Stimulated activated CD8-positive, alpha-beta memory T cell treated with anti-CD3 and anti-CD28 coated beads, Interleukin-12 subunit alpha, Interleukin-12 subunit beta, amount 100 ng/mL, for 24 hours (primary cell): ENCODE measurements around the gene MAP2K5.

Experiments used
- DNase-seq: peaks from one replicate; pipeline ENCODE4 v3.0.0-alpha.2; 2020; ENCODE audit errors: extremely low read depth

MAP2K5 gene

GRCh38 chr15:67838789-67839332 lies 296.4 kb downstream of the MAP2K5 start:
- no peak for DNase-seq

- no peak for DNase-seq
Observed at GRCh38 chr15:67839499-67839928, 297.0 kb downstream of the MAP2K5 start.

DNA sequence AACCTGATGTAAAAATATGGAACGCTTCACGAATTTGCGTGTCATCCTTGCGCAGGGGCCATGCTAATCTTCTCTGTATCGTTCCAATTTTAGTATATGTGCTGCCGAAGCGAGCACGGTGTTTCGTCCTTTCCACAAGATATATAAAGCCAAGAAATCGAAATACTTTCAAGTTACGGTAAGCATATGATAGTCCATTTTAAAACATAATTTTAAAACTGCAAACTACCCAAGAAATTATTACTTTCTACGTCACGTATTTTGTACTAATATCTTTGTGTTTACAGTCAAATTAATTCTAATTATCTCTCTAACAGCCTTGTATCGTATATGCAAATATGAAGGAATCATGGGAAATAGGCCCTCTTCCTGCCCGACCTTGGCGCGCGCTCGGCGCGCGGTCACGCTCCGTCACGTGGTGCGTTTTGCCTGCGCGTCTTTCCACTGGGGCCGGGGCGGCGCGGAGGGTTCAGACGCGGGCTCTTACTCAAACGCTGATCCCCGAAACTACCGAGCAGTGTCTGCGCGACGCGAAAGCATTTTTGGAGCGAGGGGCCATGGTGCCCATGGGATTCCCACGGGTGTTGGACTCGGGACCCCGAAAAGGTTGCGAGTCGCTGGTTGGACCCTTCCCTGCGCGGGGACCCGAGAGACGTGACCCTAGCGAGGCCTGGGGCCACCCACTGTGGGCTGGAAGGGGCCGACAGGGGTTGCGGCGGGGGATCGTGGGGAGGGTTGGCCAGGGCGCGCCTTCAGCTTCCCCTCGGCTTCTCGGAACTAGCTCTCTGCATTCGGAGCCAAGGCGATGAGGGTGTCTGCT lies 297.6 kb downstream of the MAP2K5 start, which contains the start of gene RNU6-1:
Gene RNU6-1 (minus strand): TSS at position 117 of the 820 bp plus-strand sequence.
- DNase-seq = peak; percentile 87

DNA sequence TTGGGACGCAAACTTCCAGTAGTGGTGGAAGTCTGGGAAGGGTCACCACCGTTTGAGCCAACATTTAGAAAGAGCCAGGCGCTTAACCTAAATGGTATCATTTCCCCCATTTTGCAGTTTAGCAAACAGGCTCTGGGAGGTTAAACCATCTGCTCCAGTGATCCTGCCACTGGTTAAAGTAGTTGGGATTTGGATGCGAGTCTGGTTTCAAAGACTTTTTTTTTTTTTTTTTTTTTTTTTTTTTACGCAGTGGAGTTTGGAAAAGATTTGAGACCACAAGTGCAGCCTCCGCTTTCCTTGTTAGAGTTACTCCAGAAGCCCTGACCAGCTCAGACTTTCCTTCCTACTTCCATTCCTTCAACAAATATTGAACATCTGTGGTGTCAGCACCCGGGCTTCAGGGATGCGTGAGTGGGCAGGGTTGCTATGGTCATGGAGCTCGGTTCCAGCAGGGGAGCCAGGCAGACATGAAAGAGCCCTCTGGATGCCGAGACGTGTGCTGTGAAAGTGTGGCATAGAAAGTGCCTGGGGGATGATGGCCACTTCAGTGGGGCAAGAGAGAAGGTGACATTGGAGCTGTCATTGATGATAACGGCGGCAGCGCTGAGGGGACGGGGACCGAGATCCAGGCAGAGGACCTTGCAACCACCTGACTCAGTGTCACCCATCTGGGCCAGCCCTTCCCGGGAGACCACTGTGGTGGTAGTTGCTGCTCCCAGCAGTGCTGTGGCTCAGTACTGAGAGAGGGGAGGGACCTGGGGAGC lies 298.4 kb downstream of the MAP2K5 start:
- DNase-seq = no peak

DNA sequence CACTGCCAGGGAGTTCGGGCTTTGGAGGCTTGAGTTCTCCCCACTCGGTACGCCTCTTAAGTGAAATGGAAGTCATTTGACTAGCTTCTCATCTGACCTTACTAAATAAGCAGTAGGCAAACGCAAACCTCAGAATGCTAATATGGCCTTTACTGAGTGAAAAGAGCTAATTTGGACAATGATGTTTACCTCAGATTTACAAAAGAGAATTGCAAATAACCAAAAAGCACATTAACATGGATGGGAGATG lies 298.9 kb downstream of the MAP2K5 start:
- DNase-seq = no peak

DNA sequence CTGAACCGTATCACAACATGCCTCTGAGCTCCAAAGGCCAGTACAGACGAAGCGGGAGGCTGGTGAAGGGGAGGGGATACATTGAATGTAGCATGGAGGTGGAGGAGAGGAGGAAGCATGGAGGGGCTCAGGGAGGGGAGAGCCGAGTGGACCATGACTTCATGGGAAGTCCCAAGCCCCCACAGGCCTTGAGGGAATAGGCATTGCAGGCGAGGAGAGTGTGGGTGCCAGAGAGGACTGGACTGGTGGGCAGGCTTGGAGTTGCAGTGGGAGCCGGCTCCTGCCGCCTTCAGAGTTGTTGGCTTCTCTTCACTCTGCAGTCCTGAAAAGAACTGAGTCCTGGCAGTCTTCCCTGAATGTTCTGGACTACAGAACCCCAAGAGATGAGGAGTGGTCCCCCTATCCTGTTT lies 300.6 kb downstream of the MAP2K5 start:
- DNase-seq = no peak

DNA sequence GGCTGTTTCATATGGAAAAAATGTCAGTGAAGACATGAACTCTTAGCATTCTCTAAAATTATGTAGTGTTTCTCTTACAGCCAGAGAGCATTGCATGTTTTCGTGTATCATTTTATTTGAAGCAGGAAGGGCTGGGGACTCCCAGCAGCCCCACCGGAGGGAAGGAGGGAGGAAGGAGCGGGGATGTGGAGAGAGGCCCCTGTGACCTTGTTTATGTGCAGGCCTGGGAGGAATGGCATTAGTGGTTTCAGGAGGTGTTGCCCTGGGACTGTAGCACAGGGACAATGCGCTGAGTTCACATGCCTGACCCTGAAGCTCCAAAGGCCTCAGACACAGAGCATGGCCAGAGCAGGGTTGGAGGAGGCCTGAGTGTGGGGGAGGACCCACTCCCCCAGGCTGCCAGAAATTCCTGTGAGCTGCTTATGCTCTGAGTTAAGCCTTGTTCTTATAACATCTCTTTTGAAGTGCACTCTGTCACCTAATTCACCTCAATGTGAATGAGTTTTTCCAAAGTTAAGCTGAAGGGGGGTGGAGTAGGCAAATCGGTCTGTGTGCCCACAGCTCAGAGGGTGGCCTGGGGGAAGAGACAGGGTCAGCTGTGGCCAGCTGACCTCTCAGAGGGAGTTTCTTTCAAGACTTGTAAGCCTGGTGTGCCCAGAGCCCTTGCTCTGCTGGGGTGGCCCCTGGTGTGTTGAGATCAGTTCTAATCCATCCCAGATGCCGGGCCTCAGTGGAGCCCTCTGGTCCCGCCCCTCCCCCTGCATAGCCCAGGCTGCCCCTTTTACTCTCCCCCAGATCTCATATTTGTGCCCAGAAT lies 301.3 kb downstream of the MAP2K5 start:
- no peak for DNase-seq

DNA sequence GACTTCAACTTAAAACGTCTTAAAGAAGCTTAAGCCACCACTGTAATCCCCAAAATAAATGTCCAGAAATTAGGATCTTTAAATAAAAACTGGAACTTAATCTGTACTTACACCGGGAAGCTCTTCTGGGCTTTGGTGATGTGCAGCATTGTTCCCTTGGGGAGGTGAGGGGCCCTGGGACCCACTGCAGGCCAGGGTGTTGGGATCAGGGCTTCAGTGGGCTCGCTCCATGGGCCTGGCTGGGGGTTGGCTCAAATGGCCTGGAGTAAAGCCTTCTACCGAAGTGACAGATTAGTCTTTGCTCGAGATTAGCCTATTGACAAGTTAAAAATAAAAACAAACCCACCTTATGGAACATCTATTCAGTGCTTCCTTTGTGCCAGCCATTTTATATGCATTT lies 303.5 kb downstream of the MAP2K5 start:
- no peak for DNase-seq

DNA sequence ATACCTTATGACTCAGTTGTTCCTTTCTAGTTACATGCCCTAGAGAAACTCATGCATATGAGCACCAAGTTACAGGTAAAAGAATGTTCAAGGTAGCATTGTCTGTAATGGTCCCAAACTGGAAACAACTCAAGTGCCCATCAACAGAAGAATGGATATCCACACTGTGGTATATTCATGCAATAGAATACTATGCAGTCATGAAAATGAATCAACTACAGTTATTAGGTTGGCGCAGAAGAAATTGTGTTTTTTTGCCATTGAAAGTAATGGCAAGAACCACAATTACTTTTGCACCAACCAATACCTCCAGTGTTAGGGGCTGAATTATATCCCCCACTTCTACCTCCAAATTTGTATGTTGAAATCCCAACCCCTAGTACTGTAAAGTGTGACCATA lies 307.0 kb downstream of the MAP2K5 start:
- DNase-seq = no peak

GRCh38 chr15:67850336-67850735 lies 307.8 kb downstream of the MAP2K5 start:
- no peak for DNase-seq

GRCh38 chr15:67850994-67851571 lies 308.6 kb downstream of the MAP2K5 start:
- no peak for DNase-seq

DNA sequence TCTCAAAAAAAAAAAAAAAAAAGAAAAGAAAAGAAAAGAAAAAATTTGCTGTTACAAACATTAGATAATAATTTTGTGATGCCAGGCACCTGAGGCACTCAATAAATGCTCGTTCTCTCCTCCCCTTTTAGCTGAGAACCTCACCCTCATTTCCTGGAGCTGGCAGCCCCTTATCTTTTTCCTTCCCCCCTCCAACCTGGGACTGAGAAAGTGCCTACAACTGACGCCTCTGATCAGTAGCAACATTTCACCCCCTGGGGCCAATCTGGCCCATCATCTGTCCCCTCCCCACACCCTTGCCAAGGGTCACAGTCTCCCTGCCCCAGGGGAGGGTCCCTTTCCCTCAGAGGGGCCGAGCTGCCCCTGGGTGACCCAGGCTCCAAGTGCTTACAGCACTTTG lies 309.9 kb downstream of the MAP2K5 start:
- DNase-seq = no peak

GRCh38 chr15:67853454-67853853 lies 311.0 kb downstream of the MAP2K5 start:
- DNase-seq = no peak

DNA sequence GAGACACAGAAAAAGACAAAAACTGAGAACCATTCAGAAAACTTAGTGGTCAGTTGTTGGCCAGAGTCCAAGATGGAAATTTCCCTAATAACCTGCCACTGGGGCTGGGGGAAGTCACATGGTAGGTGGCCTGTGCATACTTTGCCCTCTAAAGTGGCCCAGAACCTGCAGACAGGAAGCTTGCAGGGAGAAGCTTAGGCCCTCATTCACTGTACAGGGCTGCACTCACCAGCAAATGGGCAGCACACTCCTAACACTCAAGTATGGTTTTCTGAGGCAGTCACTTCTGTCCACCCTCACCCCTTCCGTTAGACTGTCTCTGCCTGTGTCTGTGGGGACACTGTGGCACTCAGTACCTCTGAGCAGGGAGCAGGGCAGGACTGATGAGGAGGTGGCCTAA lies 311.9 kb downstream of the MAP2K5 start:
- DNase-seq = no peak

DNA sequence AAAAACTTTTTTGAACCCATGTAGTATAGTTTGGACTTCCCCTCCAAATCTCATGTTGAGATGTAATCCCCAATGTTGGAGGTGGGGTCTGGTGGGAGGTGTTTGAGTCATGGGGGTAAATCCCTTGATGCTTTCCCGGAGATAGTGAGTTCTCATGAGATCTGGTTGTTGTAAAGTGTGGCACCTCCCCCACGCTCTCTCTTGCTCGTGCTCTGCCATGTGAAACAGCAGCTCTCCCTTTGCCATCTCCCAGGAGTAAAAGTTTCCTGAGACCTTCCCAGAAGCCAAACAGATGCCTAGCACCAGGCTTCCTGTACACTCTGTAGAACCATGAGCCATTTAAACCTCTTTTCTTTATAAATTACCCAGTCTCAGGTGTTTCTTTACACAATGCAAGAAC lies 313.3 kb downstream of the MAP2K5 start:
- DNase-seq = no peak
